ENCODE data around the gene CALCOCO2. TPM values are rescaled to one million over a fixed set of nuclear protein-coding genes. Genes with fewer than 3 reads are reported as not detected.

Gene CALCOCO2
- total RNA-seq, 4 donors from 2014 or later, result 124 to 334 (median 163) TPM

DNA sequence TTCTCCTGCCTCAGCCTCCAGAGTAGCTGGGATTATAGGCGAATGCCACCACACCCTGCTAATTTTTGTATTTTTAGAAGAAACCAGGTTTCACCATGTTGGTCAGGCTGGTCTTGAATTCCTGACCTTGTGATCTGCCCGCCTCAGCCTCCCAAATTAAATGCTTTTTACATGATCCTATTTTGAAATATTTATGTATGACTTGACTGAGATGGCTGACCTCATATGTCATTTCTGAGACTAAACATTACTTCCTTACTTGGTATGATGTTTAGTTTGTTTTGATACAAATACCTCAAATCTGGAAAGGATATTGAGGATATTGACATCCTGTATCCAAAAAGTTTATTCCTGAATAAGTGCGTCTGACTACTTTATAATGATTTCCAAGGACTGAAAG, 11.9 kb downstream of the CALCOCO2 start:
- Histone ChIP-seq H3K4me1 (peaks cover 7 to 48% (median 17%) of the 10 kb centered on the region in 4 donors), H3K4me3 (peak overlapping the region in 1 of 4 donors; percentile 18), H3K9me3 (no peaks in the 10 kb centered on the region), H3K27ac (peak overlapping the region; percentile 73 to 91 (median 80)), H3K27me3 (no peaks in the 10 kb centered on the region), H3K36me3 (peaks cover 0 to 47% (median 0%) of the 10 kb centered on the region in 3 donors)
- DNase-seq, result no peak
- TF ChIP-seq, protein P1, sequence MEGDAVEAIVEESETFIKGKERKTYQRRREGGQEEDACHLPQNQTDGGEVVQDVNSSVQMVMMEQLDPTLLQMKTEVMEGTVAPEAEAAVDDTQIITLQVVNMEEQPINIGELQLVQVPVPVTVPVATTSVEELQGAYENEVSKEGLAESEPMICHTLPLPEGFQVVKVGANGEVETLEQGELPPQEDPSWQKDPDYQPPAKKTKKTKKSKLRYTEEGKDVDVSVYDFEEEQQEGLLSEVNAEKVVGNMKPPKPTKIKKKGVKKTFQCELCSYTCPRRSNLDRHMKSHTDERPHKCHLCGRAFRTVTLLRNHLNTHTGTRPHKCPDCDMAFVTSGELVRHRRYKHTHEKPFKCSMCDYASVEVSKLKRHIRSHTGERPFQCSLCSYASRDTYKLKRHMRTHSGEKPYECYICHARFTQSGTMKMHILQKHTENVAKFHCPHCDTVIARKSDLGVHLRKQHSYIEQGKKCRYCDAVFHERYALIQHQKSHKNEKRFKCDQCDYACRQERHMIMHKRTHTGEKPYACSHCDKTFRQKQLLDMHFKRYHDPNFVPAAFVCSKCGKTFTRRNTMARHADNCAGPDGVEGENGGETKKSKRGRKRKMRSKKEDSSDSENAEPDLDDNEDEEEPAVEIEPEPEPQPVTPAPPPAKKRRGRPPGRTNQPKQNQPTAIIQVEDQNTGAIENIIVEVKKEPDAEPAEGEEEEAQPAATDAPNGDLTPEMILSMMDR (IDR thresholded peaks at IDR 0.05), result no peak
- no peak for TF ChIP-seq POLR2A (IDR thresholded peaks at IDR 0.05)

DNA sequence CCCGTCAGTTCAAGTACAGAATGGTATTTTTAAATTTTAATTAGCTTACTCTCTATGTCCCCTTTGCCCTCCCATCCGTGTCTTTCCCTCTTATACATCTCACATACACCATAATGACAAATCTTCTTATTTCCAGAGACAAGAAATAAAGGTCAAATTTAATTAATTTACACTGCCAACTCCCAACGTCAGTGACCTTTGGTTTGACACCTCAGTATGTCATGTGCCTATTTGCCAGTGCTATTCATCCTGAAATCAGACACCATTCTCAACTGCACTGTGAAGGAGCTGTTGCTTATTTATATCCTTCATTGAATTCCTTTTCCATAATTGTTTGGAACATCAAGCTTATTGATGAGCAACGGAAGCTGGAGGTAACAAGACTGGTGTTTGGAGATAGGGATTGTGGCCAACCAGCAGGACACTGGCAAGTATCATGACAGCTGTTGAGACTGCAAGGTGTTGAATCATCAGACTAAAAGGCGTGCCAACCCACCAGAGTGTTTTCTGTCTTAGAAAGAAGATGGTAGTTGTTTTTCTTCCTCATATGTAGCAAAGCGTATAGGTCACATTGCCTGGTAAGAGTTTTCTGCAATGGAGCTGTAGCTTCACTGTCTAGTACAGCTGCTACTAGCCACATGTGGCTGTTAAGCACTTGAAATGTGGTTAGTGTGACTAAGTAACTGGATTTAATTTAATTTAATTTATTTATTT, 12.5 kb downstream of the CALCOCO2 start:
- Histone ChIP-seq H3K27ac (peak overlapping the region in 3 of 4 donors; percentile 77 to 91 (median 82)), H3K9me3 (no peaks in the 10 kb centered on the region), H3K36me3 (peaks cover 0 to 53% (median 0%) of the 10 kb centered on the region in 3 donors), H3K4me1 (peaks cover under 1 to 42% (median 14%) of the 10 kb centered on the region in 4 donors), H3K4me3 (peak overlapping the region in 1 of 4 donors; percentile 18), H3K27me3 (no peaks in the 10 kb centered on the region)
- no peak for DNase-seq
- no peak for TF ChIP-seq POLR2A (IDR thresholded peaks at IDR 0.05)
- TF ChIP-seq, protein P1 (IDR thresholded peaks at IDR 0.05), result no peak

DNA sequence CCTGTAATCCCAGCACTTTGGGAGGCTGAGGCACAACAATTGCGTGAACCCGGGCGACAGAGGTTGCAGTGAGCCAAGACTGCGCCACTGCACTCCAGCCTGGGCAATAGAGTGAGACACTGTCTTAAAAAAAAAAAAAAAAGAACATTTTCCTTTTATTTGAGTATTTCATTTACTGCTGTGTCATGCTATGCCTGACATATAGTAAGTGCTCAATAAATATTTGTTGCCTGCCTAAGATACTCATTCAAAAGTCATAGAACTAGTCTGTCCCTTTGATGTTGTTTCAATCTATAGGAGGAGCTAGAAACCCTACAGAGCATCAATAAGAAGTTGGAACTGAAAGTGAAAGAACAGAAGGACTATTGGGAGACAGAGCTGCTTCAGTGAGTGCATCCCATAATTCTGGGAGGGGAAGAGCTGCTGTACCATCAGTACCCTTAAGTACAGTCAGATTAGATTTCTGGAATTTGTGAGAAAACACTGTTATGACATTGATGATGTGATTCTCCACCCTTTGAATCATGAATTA, 20.0 kb downstream of the CALCOCO2 start:
- Histone ChIP-seq H3K27me3 (no peaks in the 10 kb centered on the region), H3K36me3 (peaks cover 0 to 90% (median 0%) of the 10 kb centered on the region in 3 donors), H3K27ac (peak overlapping the region in 1 of 4 donors; percentile 41), H3K9me3 (no peaks in the 10 kb centered on the region), H3K4me3 (no peak overlapping the region), H3K4me1 (no peaks in the 10 kb centered on the region)
- TF ChIP-seq POLR2A (IDR thresholded peaks at IDR 0.05), result no peak
- TF ChIP-seq, protein P1 (IDR thresholded peaks at IDR 0.05), result no peak
- DNase-seq, result no peak

DNA sequence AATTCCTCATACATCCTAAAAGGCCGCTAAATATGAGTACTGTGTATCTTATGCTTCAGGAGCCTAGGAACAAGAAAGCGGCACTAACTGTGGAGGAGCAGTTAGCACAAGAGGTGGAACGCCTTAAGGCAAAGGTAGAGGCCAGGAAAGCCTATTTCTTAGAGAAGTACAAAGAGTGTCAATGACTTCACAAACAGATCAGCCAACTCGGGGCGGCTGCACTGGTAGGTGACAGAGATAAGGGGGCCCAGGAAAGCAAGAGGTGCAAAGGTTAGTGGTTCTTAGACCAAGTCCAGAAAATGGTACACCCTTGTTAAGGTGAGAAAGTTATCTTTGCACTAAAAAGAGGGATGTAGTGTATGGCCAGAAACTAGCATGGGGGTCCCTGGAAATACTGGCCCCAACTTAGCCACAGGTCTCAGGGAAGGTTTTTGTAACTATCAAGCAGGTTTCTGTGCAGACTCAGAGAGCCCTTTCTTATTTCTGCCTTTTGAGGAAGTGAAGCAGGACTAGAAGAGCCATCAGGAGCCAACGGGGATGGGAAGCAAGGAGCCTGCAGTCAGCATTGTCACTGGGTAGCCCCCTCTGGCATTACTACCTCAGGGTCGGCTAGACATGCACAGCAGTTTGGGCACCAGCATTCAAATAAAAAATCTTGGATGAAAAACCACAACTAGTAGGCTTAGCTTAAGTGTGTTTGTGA, 24.1 kb downstream of the CALCOCO2 start:
- Histone ChIP-seq H3K4me3 (no peak overlapping the region), H3K36me3 (peaks cover 0 to 88% (median 0%) of the 10 kb centered on the region in 3 donors), H3K27me3 (no peaks in the 10 kb centered on the region), H3K4me1 (no peaks in the 10 kb centered on the region), H3K27ac (no peak overlapping the region), H3K9me3 (no peaks in the 10 kb centered on the region)
- no peak for DNase-seq
- no peak for TF ChIP-seq POLR2A (IDR thresholded peaks at IDR 0.05)

DNA sequence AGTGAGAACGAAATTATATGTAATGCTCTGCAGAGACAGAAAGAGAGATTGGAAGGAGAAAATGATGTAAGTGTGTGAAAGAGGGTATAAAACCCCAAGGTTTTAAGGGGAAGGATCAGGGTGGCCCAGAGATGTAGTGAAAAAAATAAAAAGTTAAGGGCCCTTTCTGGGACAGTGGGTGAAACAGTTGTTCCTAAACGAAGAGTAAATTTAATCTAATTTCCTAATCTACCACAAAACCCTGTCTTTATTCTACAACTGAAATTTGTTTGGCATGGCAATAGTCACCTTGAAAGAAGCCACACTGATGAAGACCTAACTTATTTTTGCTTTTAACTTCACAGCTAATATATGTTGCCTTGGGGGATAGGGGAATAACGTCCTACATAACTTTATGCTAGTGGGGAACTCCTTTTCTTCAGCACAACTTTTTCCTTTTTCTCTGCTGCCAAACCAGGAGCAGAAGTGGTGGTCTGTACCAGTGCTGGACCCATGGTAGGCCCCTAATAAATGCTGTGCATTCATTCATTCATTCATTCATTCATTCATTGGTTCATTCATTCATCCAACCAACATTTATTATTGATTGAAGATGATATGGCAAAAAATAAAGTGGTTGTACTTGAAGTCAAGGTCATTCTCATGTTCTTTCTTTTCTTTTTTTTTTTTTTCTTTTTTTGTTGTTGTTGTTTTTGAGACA, 25.4 kb downstream of the CALCOCO2 start:
- Histone ChIP-seq H3K36me3 (peaks cover 0 to 88% (median 0%) of the 10 kb centered on the region in 3 donors), H3K27ac (no peak overlapping the region), H3K4me3 (no peak overlapping the region)

More for the DNA sequence above, 25.4 kb downstream of the CALCOCO2 start:
- Histone ChIP-seq H3K9me3 (no peaks in the 10 kb centered on the region), H3K27me3 (no peaks in the 10 kb centered on the region), H3K4me1 (no peaks in the 10 kb centered on the region)
- no peak for DNase-seq
- TF ChIP-seq, protein P1 (IDR thresholded peaks at IDR 0.05), result no peak
- no peak for TF ChIP-seq POLR2A (IDR thresholded peaks at IDR 0.05)

All from Peyer's patch (tissue), 4 donors.